ENCODE measurements around the gene TRIM74. TPM values are rescaled to one million over a fixed set of nuclear protein-coding genes. Genes with fewer than 3 reads are reported as not detected.
"Not testable (repeated sequence)": the region's sequence is repeated elsewhere in the genome, so short reads cannot be mapped to it uniquely, and the experiment has no call there.

TRIM74 gene
- polyA plus RNA-seq, 1 experiment = not detected

- POLR2A ChIA-PET; CTCF ChIA-PET; H3K4me3 ChIP-seq (ENCODE audit: low read depth, low read length); H3K27me3 ChIP-seq (ENCODE audit: control insufficient read depth, insufficient read depth, low read length); DNase-seq (ENCODE audit: low read depth); H3K36me3 ChIP-seq (ENCODE audit: control insufficient read depth, insufficient read depth, low read length): not testable (repeated sequence)
These were observed 20.0 kb downstream of the TRIM74 start for GRCh38 chr7:72949276-72949675.

GRCh38 chr7:72948714-72949113 is 20.6 kb downstream of the TRIM74 start:
- CTCF ChIA-PET; POLR2A ChIA-PET; H3K4me3 ChIP-seq (ENCODE audit: low read depth, low read length); DNase-seq (ENCODE audit: low read depth); H3K36me3 ChIP-seq (ENCODE audit: control insufficient read depth, insufficient read depth, low read length); H3K27me3 ChIP-seq (ENCODE audit: control insufficient read depth, insufficient read depth, low read length): not testable (repeated sequence)

- H3K36me3 ChIP-seq (ENCODE audit: control insufficient read depth, insufficient read depth, low read length); DNase-seq (ENCODE audit: low read depth); H3K4me3 ChIP-seq (ENCODE audit: low read depth, low read length); CTCF ChIA-PET; POLR2A ChIA-PET; H3K27me3 ChIP-seq (ENCODE audit: control insufficient read depth, insufficient read depth, low read length): not testable (repeated sequence)
- TF ChIP-seq CTCF (IDR thresholded peaks at IDR 0.05; ENCODE audit: insufficient read depth, low read depth, low read length) = peak; percentile 31
These were observed 23.0 kb downstream of the TRIM74 start for GRCh38 chr7:72946130-72946745.

- CTCF ChIA-PET; H3K4me3 ChIP-seq (ENCODE audit: low read depth, low read length); POLR2A ChIA-PET; H3K36me3 ChIP-seq (ENCODE audit: control insufficient read depth, insufficient read depth, low read length); H3K27me3 ChIP-seq (ENCODE audit: control insufficient read depth, insufficient read depth, low read length); DNase-seq (ENCODE audit: low read depth): not testable (repeated sequence)
These were observed 23.7 kb downstream of the TRIM74 start for GRCh38 chr7:72945597-72945996.

GRCh38 chr7:72944937-72945336 is 24.3 kb downstream of the TRIM74 start:
- H3K27me3 ChIP-seq (ENCODE audit: control insufficient read depth, insufficient read depth, low read length); POLR2A ChIA-PET; DNase-seq (ENCODE audit: low read depth); H3K36me3 ChIP-seq (ENCODE audit: control insufficient read depth, insufficient read depth, low read length); CTCF ChIA-PET; H3K4me3 ChIP-seq (ENCODE audit: low read depth, low read length): not testable (repeated sequence)

- H3K27me3 ChIP-seq (ENCODE audit: control insufficient read depth, insufficient read depth, low read length); DNase-seq (ENCODE audit: low read depth); POLR2A ChIA-PET; H3K36me3 ChIP-seq (ENCODE audit: control insufficient read depth, insufficient read depth, low read length); H3K4me3 ChIP-seq (ENCODE audit: low read depth, low read length); CTCF ChIA-PET: not testable (repeated sequence)
These were observed 26.3 kb downstream of the TRIM74 start for GRCh38 chr7:72942956-72943355.

GRCh38 chr7:72942022-72942705 is 27.1 kb downstream of the TRIM74 start:
- CTCF ChIA-PET; H3K27me3 ChIP-seq (ENCODE audit: control insufficient read depth, insufficient read depth, low read length); H3K4me3 ChIP-seq (ENCODE audit: low read depth, low read length); H3K36me3 ChIP-seq (ENCODE audit: control insufficient read depth, insufficient read depth, low read length); DNase-seq (ENCODE audit: low read depth); POLR2A ChIA-PET: not testable (repeated sequence)

- peaks cover 13% of the 10 kb centered on the region for H3K36me3 ChIP-seq (ENCODE audit: control insufficient read depth, insufficient read depth, low read length)
- H3K4me3 ChIP-seq (ENCODE audit: low read depth, low read length); DNase-seq (ENCODE audit: low read depth); POLR2A ChIA-PET; H3K27me3 ChIP-seq (ENCODE audit: control insufficient read depth, insufficient read depth, low read length): not testable (repeated sequence)
- CTCF ChIA-PET = interaction anchor here (0.7 kb wide), 1 partner anchor 13 kb away, joined by 4 read pairs; no protein-coding TSS in a partner anchor
- TF ChIP-seq CTCF (IDR thresholded peaks at IDR 0.05; ENCODE audit: insufficient read depth, low read depth, low read length) = 0 out of 2 replicates have a peak, but pooled peaks have one; percentile 5
These were observed 41.0 kb downstream of the TRIM74 start for GRCh38 chr7:72928216-72928615.

- H3K27me3 ChIP-seq (ENCODE audit: control insufficient read depth, insufficient read depth, low read length); POLR2A ChIA-PET; DNase-seq (ENCODE audit: low read depth); H3K4me3 ChIP-seq (ENCODE audit: low read depth, low read length): not testable (repeated sequence)
- peaks cover 13% of the 10 kb centered on the region for H3K36me3 ChIP-seq (ENCODE audit: control insufficient read depth, insufficient read depth, low read length)
- CTCF ChIA-PET = interaction anchor here (0.7 to 1.7 kb wide), 2 partner anchors 12 to 13 kb away, joined by 4 read pairs; no protein-coding TSS in a partner anchor
These were observed 41.5 kb downstream of the TRIM74 start for GRCh38 chr7:72927791-72928190.

Measured in BJ (cell line).